Loucy (cell line): Measurements from ENCODE around the gene C1orf52.

Experiments used
- H2AFZ ChIP-seq: fragments of 200-600 bp; sonication (generic); 2 replicates; pipeline ENCODE4 v1.6.0; 2016; ENCODE audit warnings: antibody characterized with exemption, mild to moderate bottlenecking, low read length, moderate library complexity
- H3F3A ChIP-seq: fragments of 200-600 bp; 2 replicates; pipeline ENCODE4 v1.6.0; 2016; ENCODE audit warnings: antibody characterized with exemption, low read depth, mild to moderate bottlenecking
- H3K27me3 ChIP-seq: fragments of 200-600 bp; sonication (generic); 2 replicates; pipeline ENCODE4 v1.6.1; 2014; ENCODE audit warnings: low read length, mild to moderate bottlenecking; ENCODE audit not compliant: insufficient read depth, poor library complexity, severe bottlenecking
- H3K36me3 ChIP-seq: fragments of 200-600 bp; sonication (generic); 2 replicates; pipeline ENCODE4 v1.6.1; 2016; ENCODE audit warnings: low read length; ENCODE audit not compliant: insufficient read depth
- H3K4me1 ChIP-seq: fragments of 200-600 bp; sonication (generic); 2 replicates; pipeline ENCODE4 v1.5.1; 2014; ENCODE audit warnings: low read length, mild to moderate bottlenecking; ENCODE audit not compliant: insufficient read depth, poor library complexity, severe bottlenecking
- H3K4me2 ChIP-seq: fragments of 200-600 bp; sonication (generic); 2 replicates; pipeline ENCODE4 v1.6.0; 2014; ENCODE audit warnings: antibody characterized with exemption, low read length, low read depth, mild to moderate bottlenecking; ENCODE audit not compliant: poor library complexity, severe bottlenecking
- H3K4me3 ChIP-seq: fragments of 200-600 bp; sonication (generic); 2 replicates; pipeline ENCODE4 v1.5.1; 2014; ENCODE audit warnings: low read length, mild to moderate bottlenecking, mixed read lengths; ENCODE audit not compliant: poor library complexity, severe bottlenecking
- H3K79me2 ChIP-seq: fragments of 200-600 bp; sonication (generic); 2 replicates; pipeline ENCODE4 v1.6.1; 2014; ENCODE audit warnings: low read length; ENCODE audit not compliant: insufficient read depth
- H3K9ac ChIP-seq: fragments of 200-600 bp; sonication (generic); 2 replicates; pipeline ENCODE4 v1.6.0; 2014; ENCODE audit warnings: mild to moderate bottlenecking, low read depth, low read length, moderate library complexity; ENCODE audit not compliant: poor library complexity, severe bottlenecking
- H3K9me2 ChIP-seq: fragments of 200-600 bp; sonication (generic); replicated peaks from 2 replicates; pipeline ENCODE4 v1.6.1; 2016; ENCODE audit warnings: low read depth, low read length, mixed read lengths
- H3K9me3 ChIP-seq: fragments of 200-600 bp; sonication (generic); 2 replicates; pipeline ENCODE4 v1.6.1; 2014; ENCODE audit warnings: mild to moderate bottlenecking, antibody characterized with exemption, low read length, low read depth; ENCODE audit not compliant: insufficient read depth
- H4K20me1 ChIP-seq: fragments of 200-600 bp; sonication (generic); 2 replicates; pipeline ENCODE4 v1.6.0; 2014; ENCODE audit warnings: antibody characterized with exemption, low read length, mild to moderate bottlenecking; ENCODE audit not compliant: insufficient read depth, poor library complexity, severe bottlenecking
- EZH2phosphoT487 ChIP-seq: fragments of 200-600 bp; IDR thresholded peaks from 2 replicates; pipeline ENCODE4 v1.6.1; 2018; ENCODE audit warnings: antibody characterized with exemption, mild to moderate bottlenecking, moderate library complexity, borderline replicate concordance
- TF ChIP-seq, protein P1 (sequence below): fragments of 200-600 bp; sonication (generic); conservative IDR thresholded peaks from 2 replicates; pipeline ENCODE4 v1.5.1; 2014; ENCODE audit warnings: mild to moderate bottlenecking, antibody characterized with exemption, low read length

C1orf52 gene

DNA sequence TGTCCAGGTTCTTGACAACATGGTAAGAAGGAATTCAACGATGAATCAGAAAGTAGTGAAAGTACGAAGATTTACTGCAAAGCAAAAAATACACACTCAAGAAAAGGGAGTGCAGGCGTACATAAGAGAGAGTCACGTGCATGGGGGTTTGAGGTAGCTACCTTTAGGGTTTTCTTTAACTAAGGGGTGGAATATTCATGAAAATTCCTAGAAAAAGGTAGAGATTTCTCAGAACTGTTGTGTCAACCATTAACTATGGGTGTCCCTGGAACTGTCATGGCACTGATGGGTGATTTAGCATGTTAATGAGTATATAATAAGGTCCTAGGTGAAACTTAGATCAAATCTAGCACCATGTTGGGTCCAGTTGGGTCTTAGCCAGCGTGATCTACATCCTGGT lies 36.1 kb downstream of the C1orf52 start:
- H2AFZ ChIP-seq: no peak overlapping the region
- H4K20me1 ChIP-seq: no peaks in the 10 kb centered on the region
- no peak for TF ChIP-seq EZH2phosphoT487
- TF ChIP-seq, protein P1, sequence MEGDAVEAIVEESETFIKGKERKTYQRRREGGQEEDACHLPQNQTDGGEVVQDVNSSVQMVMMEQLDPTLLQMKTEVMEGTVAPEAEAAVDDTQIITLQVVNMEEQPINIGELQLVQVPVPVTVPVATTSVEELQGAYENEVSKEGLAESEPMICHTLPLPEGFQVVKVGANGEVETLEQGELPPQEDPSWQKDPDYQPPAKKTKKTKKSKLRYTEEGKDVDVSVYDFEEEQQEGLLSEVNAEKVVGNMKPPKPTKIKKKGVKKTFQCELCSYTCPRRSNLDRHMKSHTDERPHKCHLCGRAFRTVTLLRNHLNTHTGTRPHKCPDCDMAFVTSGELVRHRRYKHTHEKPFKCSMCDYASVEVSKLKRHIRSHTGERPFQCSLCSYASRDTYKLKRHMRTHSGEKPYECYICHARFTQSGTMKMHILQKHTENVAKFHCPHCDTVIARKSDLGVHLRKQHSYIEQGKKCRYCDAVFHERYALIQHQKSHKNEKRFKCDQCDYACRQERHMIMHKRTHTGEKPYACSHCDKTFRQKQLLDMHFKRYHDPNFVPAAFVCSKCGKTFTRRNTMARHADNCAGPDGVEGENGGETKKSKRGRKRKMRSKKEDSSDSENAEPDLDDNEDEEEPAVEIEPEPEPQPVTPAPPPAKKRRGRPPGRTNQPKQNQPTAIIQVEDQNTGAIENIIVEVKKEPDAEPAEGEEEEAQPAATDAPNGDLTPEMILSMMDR: no peak
- no peak overlapping the region for H3K4me3 ChIP-seq
- H3K27me3 ChIP-seq: no peaks in the 10 kb centered on the region
- H3K9me3 ChIP-seq: no peaks in the 10 kb centered on the region
- no peaks in the 10 kb centered on the region for H3K9me2 ChIP-seq
- H3K79me2 ChIP-seq: no peaks in the 10 kb centered on the region
- H3K36me3 ChIP-seq: no peaks in the 10 kb centered on the region
- H3F3A ChIP-seq: no peaks in the 10 kb centered on the region
- H3K9ac ChIP-seq: no peak overlapping the region
- no peak overlapping the region for H3K4me2 ChIP-seq
- no peaks in the 10 kb centered on the region for H3K4me1 ChIP-seq

DNA sequence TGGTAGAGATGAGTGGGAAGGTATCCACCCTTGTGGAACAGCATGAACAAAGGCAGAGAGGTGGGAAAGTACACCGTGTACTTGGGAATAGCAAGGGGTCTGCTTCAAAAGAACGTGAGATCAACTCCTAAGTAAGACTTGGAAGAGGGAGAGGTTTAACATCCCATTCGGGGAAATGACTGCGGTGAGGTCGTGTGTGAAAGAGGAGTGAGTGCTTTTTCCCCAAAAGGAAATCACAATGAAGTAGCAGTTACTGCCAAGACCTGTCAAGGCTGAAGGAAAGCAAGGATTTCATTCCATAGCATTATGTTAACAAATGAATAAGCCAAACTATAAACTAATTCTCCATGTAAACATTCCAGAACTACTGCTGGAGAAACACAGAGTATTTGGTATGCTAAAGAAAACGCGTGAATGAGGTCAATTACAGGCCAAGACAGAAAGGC lies 38.7 kb downstream of the C1orf52 start:
- Histone ChIP-seq H3K9ac (no peak overlapping the region), H3K4me3 (no peak overlapping the region), H3K79me2 (no peaks in the 10 kb centered on the region), H3K9me3 (no peaks in the 10 kb centered on the region), H3F3A (no peaks in the 10 kb centered on the region), H3K4me2 (no peak overlapping the region), H3K9me2 (no peaks in the 10 kb centered on the region), H4K20me1 (no peaks in the 10 kb centered on the region), H3K36me3 (no peaks in the 10 kb centered on the region), H3K27me3 (no peaks in the 10 kb centered on the region), H3K4me1 (no peaks in the 10 kb centered on the region), H2AFZ (no peak overlapping the region)
- TF ChIP-seq, protein P1: no peak
- TF ChIP-seq EZH2phosphoT487: no peak

DNA sequence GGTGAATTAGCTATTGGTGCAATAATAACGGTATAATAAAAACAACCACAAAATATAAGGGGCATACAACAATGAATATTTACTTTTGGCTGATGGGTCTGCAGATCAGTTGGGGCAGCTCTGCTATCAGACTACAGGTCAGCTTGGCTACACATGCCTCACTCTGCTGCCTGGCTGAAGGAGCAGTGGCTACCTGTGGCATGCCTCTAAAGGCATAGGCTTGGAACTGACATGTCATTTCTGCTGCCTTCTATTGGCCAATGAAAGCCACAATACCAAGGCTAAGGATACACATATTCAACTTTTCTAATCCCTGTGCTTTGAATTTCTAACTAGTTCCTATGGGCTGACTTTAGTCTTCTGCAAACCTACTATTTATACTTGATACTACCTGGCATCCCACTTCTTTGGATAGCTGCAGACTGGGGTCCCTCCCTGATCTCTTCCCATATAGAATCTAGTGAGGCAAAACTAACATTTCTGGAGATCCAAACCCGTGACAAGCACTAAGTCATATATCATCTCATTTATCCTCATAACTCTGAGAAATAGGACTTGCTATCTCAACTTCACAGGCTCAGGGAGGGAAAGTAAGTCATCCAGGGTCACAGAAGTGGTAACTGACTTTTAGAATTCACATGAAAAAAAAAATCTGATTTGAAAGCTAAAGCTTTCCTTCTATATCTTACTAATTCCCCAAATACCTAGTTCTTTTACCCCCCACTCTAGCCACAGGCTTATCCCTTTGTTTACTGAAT lies 39.4 kb downstream of the C1orf52 start:
- no peak overlapping the region for H2AFZ ChIP-seq
- no peak for TF ChIP-seq EZH2phosphoT487
- TF ChIP-seq, protein P1: no peak
- no peaks in the 10 kb centered on the region for H3K9me2 ChIP-seq
- no peaks in the 10 kb centered on the region for H3K4me1 ChIP-seq
- H3K79me2 ChIP-seq: no peaks in the 10 kb centered on the region
- no peak overlapping the region for H3K9ac ChIP-seq
- H4K20me1 ChIP-seq: no peaks in the 10 kb centered on the region
- H3K9me3 ChIP-seq: no peaks in the 10 kb centered on the region
- no peaks in the 10 kb centered on the region for H3F3A ChIP-seq
- no peaks in the 10 kb centered on the region for H3K27me3 ChIP-seq
- no peak overlapping the region for H3K4me3 ChIP-seq
- H3K36me3 ChIP-seq: no peaks in the 10 kb centered on the region
- no peak overlapping the region for H3K4me2 ChIP-seq
